ENCODE results near the gene PHTF1.
"Not testable (repeated sequence)": the region's sequence is repeated elsewhere in the genome, so short reads cannot be mapped to it uniquely, and the experiment has no call there.

GRCh38 chr1:113753333-113753732 is 6.0 kb downstream of the PHTF1 start:
- not testable (repeated sequence) for TF ChIP-seq POLR2A, CTCF, EP300, POLR2AphosphoS5 (IDR thresholded peaks at IDR 0.05)
